Thyroid gland (tissue), 4 donors: ENCODE results near the gene NR1H3.

Source experiments
- POLR2A ChIP-seq, 2 donors: fragments of 450-650 bp; IDR thresholded peaks; one replicate each; pipeline ENCODE4 v1.6.1; 2017; ENCODE audit warnings: antibody characterized with exemption in 2 of 2, mild to moderate bottlenecking in 2 of 2, moderate library complexity in 1 of 2
- TF ChIP-seq, protein P1 (sequence below), 6 experiments: fragments of 200-600 bp in 3 of 6; fragments of 450-650 bp in 3 of 6; sonication (generic) in 3 of 6; IDR thresholded peaks; one replicate each; pipeline ENCODE4 v1.5.1; 2016 to 2019; ENCODE audit warnings: antibody characterized with exemption in 6 of 6, mild to moderate bottlenecking in 2 of 6, inconsistent platforms in 1 of 6, moderate library complexity in 1 of 6

DNA sequence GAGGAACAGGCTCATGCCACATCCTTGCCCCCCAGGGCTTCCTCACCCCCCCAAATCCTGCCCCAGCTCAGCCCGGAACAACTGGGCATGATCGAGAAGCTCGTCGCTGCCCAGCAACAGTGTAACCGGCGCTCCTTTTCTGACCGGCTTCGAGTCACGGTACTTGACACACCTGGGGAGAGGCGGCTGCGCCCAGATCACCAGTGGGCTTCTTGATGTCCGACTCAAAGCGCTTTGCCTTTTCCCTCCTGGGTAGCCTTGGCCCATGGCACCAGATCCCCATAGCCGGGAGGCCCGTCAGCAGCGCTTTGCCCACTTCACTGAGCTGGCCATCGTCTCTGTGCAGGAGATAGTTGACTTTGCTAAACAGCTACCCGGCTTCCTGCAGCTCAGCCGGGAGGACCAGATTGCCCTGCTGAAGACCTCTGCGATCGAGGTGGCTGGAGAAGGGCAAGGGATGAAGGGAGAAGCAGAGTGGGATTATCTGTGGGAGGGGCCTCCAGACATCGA, 3.5 kb downstream of the NR1H3 start:
- TF ChIP-seq POLR2A (IDR thresholded peaks at IDR 0.05) = no peak
- TF ChIP-seq, protein P1, sequence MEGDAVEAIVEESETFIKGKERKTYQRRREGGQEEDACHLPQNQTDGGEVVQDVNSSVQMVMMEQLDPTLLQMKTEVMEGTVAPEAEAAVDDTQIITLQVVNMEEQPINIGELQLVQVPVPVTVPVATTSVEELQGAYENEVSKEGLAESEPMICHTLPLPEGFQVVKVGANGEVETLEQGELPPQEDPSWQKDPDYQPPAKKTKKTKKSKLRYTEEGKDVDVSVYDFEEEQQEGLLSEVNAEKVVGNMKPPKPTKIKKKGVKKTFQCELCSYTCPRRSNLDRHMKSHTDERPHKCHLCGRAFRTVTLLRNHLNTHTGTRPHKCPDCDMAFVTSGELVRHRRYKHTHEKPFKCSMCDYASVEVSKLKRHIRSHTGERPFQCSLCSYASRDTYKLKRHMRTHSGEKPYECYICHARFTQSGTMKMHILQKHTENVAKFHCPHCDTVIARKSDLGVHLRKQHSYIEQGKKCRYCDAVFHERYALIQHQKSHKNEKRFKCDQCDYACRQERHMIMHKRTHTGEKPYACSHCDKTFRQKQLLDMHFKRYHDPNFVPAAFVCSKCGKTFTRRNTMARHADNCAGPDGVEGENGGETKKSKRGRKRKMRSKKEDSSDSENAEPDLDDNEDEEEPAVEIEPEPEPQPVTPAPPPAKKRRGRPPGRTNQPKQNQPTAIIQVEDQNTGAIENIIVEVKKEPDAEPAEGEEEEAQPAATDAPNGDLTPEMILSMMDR (IDR thresholded peaks at IDR 0.05) = no peak
